Fibroblast of villous mesenchyme (primary cell): ENCODE results near the gene MED22. TPM values are rescaled to one million over a fixed set of nuclear protein-coding genes. Genes with fewer than 3 reads are reported as not detected.
"Not testable (repeated sequence)": the region's sequence is repeated elsewhere in the genome, so short reads cannot be mapped to it uniquely, and the experiment has no call there.

Source experiments
- DNase-seq: peaks from one replicate; pipeline ENCODE4 v3.0.0-alpha.2; 2010; ENCODE audit warnings: low read depth
- H3K4me3 ChIP-seq: 2 replicates; pipeline ENCODE4 v1.5.1; 2011; ENCODE audit warnings: low read depth, mild to moderate bottlenecking, low read length
- CTCF ChIP-seq: IDR thresholded peaks from 2 replicates; pipeline ENCODE4 v1.5.1; 2012; ENCODE audit warnings: low read depth, mild to moderate bottlenecking, low read length; ENCODE audit not compliant: insufficient read depth
- total RNA-seq: library from RNA; depleted of rRNA; stranded (reverse); fragments of >200 nt; gene quantifications from 2 replicates; pipeline ENCODE4 v1.2.3, GENCODE V29; 2012

The MED22 gene
- total RNA-seq, 1 donor: 12.1 TPM

GRCh38 chr9:133335924-133336811 is 11.8 kb downstream of the MED22 start, which contains the start of gene SURF6:
SURF6 (minus strand) TSS chr9:133336188; CDS start chr9:133336132, 56 bp downstream.
- TF ChIP-seq CTCF: no peak
- DNase-seq: peak; percentile 85
- H3K4me3 ChIP-seq: peak within 1 kb of the TSS; percentile 89

- peak overlapping the region; percentile 89 for H3K4me3 ChIP-seq
- DNase-seq: not testable (repeated sequence)
These were observed 13.0 kb downstream of the MED22 start for GRCh38 chr9:133334888-133335287.

GRCh38 chr9:133334161-133334560 is 13.8 kb downstream of the MED22 start:
- no peak overlapping the region for H3K4me3 ChIP-seq
- TF ChIP-seq CTCF: no peak
- no peak for DNase-seq

GRCh38 chr9:133333566-133333965 is 14.4 kb downstream of the MED22 start:
- no peak for DNase-seq
- H3K4me3 ChIP-seq: no peak overlapping the region
- TF ChIP-seq CTCF: no peak

GRCh38 chr9:133333011-133333410 is 14.9 kb downstream of the MED22 start:
- no peak overlapping the region for H3K4me3 ChIP-seq
- no peak for DNase-seq
- no peak for TF ChIP-seq CTCF

- no peak for TF ChIP-seq CTCF
- DNase-seq: no peak
- H3K4me3 ChIP-seq: no peak overlapping the region
These were observed 15.6 kb downstream of the MED22 start for GRCh38 chr9:133332381-133332730.

- no peak for TF ChIP-seq CTCF
- DNase-seq: no peak
- no peak overlapping the region for H3K4me3 ChIP-seq
These were observed 16.1 kb downstream of the MED22 start for GRCh38 chr9:133331641-133332380.
